ENCODE results near the gene PRIMA1.

- TF ChIP-seq CREB1 (CRISPR knock-in tag; IDR thresholded peaks at IDR 0.05; ENCODE audit: low read depth) (no peak), CTCF (conservative IDR thresholded peaks at IDR 0.05; ENCODE audit: low read depth in 2 of 2) (no peak), EZH2 (IDR thresholded peaks at IDR 0.05; ENCODE audit: low read depth, unreplicated experiment) (no peak), STAT1 (IDR thresholded peaks at IDR 0.05; ENCODE audit: unreplicated experiment) (no peak), REST (IDR thresholded peaks at IDR 0.05; ENCODE audit: unreplicated experiment) (no peak), ZNF114 (CRISPR knock-in tag; IDR thresholded peaks at IDR 0.05) (no peak), POLR2AphosphoS5 (IDR thresholded peaks at IDR 0.05; ENCODE audit: low read depth) (no peak), EZH2phosphoT487 (IDR thresholded peaks at IDR 0.05; ENCODE audit: unreplicated experiment) (no peak), ETS1 (IDR thresholded peaks at IDR 0.05) (no peak)
These were observed 15.4 kb upstream of the PRIMA1 start for GRCh38 chr14:93803408-93804318.

All from GM23338 (cell line).